Stimulated activated CD8-positive, alpha-beta memory T cell treated with anti-CD3 and anti-CD28 coated beads, Interleukin-2, amount 100 ng/mL, for 1 hour (primary cell): ENCODE results near the gene ARSI.

ENCODE experiments used
- DNase-seq, 2 donors: peaks; one replicate each; pipeline ENCODE4 v3.0.0-alpha.2; 2020; ENCODE audit warnings: low read depth in 2 of 2

Gene ARSI

GRCh38 chr5:150307617-150308426, 5.1 kb upstream of the ARSI start:
- no peak for DNase-seq

DNA sequence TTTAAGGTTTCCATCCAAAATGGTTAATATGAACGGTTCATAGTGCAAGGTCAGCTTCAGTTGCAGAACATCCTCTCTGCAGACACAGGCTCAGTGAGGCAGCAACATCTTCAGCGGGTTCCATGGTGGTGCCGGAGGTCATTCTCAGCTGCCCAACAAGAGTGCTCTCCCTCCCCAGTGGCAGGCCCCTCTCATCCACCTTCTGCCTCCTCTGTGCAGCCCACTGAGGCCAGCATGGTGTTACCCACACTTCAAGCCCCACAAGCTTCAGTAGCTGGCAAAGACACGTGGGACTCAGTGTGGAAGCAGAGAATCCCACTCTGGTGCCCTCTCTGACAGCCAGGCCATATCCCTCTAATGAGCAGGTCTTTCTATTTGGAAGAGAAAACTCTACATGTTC, 4.1 kb upstream of the ARSI start:
- no peak for DNase-seq

GRCh38 chr5:150305557-150305956, 2.9 kb upstream of the ARSI start:
- DNase-seq = no peak

DNA sequence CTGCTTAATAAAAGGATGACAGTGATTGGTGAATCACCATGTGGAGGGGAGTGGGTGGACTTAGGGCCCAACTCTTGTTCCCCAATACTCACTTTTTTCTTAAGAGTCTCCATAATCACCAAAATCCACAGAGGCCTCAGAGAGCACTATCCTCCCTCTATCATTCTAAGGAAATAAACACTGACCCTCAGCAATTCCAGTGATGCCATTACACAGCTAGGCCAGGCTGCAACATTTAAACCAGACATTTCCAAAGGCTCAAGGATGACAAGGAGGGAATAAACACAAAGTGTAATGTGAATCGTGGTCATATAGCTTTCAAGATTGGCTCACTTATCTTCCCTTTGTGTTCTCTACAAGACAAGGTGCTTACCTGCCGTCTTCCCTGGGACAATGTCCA, 2.4 kb upstream of the ARSI start:
- DNase-seq = no peak

DNA sequence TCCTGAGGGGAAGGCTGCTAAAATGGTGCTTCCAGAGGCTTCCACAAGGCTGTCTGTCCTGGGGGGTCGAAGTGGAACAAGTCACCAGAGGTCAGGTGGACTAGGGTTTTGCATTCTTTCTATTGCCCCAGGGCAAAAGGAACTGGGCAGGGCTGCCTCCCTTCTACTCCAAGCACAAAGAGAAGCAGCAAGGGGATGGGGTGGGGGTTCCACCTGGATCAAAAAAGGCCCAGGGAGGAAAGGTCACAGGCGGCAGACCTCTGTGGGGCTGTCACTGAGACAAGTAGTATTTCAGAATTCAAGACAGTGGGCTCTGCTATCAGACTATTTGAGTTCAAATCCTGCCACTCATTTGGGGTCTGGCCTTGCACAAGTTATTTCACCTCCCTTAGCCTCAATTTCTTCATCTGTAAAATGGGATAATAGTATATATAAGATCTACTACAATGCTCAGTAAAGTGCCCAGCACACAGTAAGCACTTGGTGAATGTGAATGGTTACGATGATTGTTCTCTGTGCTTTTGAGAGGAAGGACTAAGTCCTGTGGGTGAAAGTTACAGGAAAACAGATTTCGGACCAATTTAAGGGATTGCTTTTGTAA, 1.9 kb upstream of the ARSI start:
- no peak for DNase-seq

DNA sequence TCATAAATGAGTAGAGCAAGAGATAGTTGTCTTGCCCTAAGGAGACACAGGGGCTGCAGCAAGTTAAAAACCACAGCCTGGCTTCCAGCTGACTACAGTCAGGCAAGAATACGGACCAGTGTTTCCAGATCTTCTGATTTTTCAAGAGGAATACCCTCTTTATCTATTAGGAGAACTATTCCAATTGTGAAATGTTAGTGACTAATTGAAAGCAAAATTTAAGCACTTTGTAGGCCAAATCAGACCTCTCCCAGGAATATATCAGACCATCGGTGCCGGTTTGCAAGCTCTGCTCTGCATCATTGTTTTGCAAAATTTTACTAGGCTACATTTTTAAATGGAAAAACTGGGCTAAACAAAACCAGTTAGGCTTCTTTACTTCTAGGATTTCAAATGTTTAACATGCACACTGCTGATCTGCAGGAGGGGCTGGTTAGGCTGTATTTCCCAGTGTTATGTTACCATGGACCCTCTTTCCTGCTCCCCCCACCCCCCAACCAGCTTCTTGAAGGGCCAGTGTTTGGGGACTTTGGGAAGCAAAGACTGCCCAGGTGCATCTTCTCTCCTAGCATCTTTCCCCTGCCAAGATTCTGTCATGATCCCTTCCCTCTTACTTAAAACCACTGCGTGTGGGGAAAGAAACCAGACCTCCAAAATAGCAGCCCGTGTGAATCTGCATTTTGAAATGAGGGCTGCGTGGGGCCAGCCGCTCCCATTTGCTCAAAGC, 1.1 kb upstream of the ARSI start:
- no peak for DNase-seq

- DNase-seq = no peak
Measured at GRCh38 chr5:150303070-150303615, 438 bp upstream of the ARSI start.

DNA sequence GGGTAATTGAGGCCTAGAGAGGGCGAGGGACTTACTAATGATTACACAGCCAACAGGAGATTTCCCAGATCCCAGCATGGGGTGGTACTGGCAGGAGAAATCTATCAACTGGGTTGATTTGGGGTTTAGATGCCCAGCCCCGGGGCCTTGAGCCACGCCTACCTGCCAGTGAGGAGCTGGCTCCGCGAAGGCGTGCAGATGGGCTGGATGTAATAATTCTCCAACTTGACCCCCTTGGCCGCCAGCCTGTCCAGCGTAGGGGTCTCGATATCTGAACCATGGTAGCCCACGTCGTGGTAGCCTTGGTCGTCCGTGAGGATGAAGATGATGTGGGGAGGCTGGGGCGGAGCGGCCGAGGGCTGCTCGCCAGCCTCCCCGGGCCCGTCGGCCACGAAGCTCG, 804 bp downstream of the ARSI start:
- no peak for DNase-seq

DNA sequence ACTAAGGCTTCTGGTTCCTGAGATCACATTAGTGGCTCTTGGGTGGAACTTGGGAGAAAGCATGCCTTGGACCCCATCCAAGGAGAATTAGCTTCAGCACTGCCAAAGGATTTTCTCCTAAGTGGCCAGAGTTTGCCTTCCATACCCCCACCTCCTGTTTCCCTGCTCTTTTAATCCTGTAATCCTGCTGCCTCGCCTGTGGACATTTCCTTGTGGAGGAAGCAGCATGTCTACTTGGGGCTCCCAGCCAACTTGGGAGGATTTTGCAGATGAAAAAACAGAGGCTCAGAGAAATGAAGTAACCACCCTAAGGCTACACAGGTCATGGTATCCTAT, 1.6 kb downstream of the ARSI start:
- no peak for DNase-seq

GRCh38 chr5:150300496-150301169, 2.1 kb downstream of the ARSI start:
- DNase-seq = no peak

DNA sequence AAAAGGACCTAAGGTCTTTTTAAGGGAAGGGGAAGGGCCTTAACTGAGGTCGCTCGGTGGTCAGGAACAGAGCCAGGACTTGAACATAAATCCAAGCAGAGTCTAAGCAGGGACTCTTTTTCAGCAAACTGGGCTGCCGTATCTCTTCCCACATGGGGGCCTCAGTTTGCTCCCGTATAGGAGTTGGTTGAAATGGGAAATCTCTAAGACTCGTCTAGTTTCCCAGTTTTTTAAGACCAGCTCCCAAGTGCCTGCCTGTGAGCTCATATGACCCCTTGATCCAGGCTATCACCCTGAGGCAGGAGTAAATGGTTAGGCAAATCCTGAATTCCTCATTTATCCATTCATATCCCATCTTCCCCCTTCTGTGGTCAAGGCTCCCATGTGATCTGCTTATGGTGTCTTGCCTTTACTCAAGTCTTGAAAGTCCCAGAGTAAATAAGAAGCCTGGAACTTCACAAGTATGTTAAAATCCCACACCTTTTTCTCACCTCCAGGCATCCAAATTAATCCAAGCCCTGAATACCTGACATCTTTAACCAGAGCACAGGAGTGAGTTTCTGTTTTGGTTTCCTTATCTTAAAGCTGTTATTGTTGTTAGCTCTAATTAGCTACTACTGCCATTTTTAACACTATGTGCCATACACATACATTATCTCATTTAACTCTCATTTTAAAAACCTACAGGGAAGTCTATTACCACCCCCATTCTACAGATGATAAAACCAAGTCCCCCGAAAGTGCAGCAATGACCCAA, 3.0 kb downstream of the ARSI start:
- DNase-seq = no peak

- DNase-seq = no peak
Measured at GRCh38 chr5:150298701-150299451, 3.8 kb downstream of the ARSI start.

- DNase-seq = no peak
Measured at GRCh38 chr5:150297934-150298595, 4.6 kb downstream of the ARSI start.

GRCh38 chr5:150297236-150297890, 5.3 kb downstream of the ARSI start:
- no peak for DNase-seq

DNA sequence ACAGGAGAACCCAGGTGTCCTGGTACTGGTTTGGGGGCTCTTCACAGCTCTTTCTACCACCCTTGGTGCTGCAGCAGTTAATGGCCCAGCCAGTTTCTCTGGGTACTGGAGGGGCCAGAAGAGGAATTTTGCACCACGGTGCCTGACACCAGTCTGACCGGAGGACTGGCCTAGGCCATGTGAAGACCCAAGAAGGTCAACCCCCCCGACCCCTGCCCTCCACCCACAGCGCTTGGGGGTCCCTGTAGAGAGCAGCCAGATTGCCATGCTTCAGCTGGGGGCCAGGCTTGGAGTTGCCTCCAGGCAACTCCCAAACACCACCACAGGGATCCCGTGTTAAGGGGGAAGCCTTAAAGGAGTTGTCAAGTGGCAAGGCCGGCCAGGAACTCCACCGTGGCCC, 6.2 kb downstream of the ARSI start:
- no peak for DNase-seq

DNA sequence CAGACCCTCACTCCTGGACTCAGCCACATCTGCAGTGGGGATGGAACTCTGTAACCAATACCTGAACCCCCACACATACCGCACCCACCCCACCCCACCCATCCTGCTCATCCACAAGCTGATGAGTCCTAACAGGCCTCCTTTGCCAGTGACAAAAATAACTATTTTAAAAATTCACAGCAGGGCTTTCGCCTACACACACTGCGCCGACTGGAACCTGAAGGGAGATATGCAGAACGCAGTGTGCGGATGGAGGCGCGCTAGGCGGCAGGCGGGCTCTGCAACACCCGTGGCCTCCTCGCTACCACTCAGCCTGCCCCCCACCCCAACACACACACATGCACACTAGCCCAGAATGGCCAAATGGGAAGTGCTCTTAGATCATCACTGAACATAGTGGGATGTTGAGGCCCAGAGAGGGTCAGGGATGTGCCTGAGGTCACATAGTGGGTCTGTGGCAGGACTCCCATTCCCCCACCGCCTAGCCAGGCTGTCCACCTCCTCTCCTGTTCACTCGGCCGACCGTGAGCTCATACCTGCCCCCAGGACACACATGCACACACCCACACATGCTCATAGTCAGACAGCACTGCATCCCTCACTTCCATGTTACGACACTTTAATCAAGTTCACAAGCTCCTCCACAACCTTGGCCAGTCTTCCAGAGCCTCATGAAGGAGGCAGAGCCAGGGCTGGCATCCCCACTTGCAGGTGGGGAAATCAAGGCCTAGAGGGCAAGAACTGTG, 6.8 kb downstream of the ARSI start:
- no peak for DNase-seq

GRCh38 chr5:150295172-150295634, 7.5 kb downstream of the ARSI start:
- no peak for DNase-seq

GRCh38 chr5:150294551-150295071, 8.1 kb downstream of the ARSI start:
- DNase-seq = no peak
